ENCODE results near the gene ABCA1.
"Not testable (repeated sequence)": the region's sequence is repeated elsewhere in the genome, so short reads cannot be mapped to it uniquely, and the experiment has no call there.

Gene ABCA1

DNA sequence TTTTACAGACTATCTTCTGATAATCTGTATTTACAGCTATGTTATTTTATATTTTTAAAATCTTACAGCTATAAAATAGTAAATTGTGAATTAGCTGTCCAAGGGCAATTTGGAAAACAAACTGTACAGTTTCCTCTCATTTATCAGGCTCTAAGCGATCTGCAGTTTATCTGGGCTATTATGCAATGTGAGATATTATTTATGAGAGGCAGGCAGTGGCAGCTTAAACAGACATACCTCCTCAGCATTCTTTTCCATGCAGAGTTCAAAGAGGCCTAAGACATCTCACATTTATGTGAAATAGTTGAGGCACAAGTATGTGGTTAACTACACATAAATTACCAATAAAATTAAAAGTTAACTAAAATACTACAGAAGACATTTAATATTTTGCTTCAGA, 153.8 kb downstream of the ABCA1 start:
- in situ Hi-C loops (cut with MboI; ENCODE audit: low sequenced_read_pairs, unreplicated experiment) = no loop called here
- DNase-seq (ENCODE audit: low spot score) = no peak
- TF ChIP-seq, protein P1, sequence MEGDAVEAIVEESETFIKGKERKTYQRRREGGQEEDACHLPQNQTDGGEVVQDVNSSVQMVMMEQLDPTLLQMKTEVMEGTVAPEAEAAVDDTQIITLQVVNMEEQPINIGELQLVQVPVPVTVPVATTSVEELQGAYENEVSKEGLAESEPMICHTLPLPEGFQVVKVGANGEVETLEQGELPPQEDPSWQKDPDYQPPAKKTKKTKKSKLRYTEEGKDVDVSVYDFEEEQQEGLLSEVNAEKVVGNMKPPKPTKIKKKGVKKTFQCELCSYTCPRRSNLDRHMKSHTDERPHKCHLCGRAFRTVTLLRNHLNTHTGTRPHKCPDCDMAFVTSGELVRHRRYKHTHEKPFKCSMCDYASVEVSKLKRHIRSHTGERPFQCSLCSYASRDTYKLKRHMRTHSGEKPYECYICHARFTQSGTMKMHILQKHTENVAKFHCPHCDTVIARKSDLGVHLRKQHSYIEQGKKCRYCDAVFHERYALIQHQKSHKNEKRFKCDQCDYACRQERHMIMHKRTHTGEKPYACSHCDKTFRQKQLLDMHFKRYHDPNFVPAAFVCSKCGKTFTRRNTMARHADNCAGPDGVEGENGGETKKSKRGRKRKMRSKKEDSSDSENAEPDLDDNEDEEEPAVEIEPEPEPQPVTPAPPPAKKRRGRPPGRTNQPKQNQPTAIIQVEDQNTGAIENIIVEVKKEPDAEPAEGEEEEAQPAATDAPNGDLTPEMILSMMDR (IDR thresholded peaks at IDR 0.05; ENCODE audit: borderline replicate concordance, control extremely low read depth, extremely low read depth, insufficient read depth, missing control alignments) = no peak

- DNase-seq (ENCODE audit: low spot score) = no peak
- in situ Hi-C loops (cut with MboI; ENCODE audit: low sequenced_read_pairs, unreplicated experiment) = no loop called here
- TF ChIP-seq, protein P1 (IDR thresholded peaks at IDR 0.05; ENCODE audit: borderline replicate concordance, control extremely low read depth, extremely low read depth, insufficient read depth, missing control alignments) = no peak
These were observed 155.0 kb downstream of the ABCA1 start for GRCh38 chr9:104772714-104773510.

- DNase-seq (ENCODE audit: low spot score) = no peak
- TF ChIP-seq, protein P1 (IDR thresholded peaks at IDR 0.05; ENCODE audit: borderline replicate concordance, control extremely low read depth, extremely low read depth, insufficient read depth, missing control alignments) = no peak
- in situ Hi-C loops (cut with MboI; ENCODE audit: low sequenced_read_pairs, unreplicated experiment) = no loop called here
These were observed 158.3 kb downstream of the ABCA1 start for GRCh38 chr9:104769655-104770054.

- in situ Hi-C loops (cut with MboI; ENCODE audit: low sequenced_read_pairs, unreplicated experiment); DNase-seq (ENCODE audit: low spot score): not testable (repeated sequence)
These were observed 158.9 kb downstream of the ABCA1 start for GRCh38 chr9:104769029-104769428.

DNA sequence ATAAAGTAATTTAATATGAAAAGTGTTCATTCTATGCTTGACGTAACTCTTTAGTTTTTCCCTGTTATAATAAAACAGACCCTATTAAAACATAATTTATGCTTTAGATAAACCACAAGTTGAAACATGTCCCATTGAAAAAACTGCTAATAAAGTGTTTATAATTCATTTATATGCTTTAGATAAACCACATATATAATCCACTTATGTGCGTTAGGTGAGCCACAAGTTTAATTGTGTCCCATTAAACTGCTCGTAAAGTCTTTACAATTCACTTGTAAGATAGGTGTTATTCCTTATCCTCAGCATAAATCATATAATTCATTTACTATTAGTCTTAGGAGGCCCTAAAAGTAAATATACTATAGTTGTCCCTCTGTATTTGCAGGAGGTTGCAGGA, 160.4 kb downstream of the ABCA1 start:
- in situ Hi-C loops (cut with MboI; ENCODE audit: low sequenced_read_pairs, unreplicated experiment) = no loop called here
- no peak for DNase-seq (ENCODE audit: low spot score)
- TF ChIP-seq, protein P1 (IDR thresholded peaks at IDR 0.05; ENCODE audit: borderline replicate concordance, control extremely low read depth, extremely low read depth, insufficient read depth, missing control alignments) = no peak

GRCh38 chr9:104766025-104766424, 161.9 kb downstream of the ABCA1 start:
- in situ Hi-C loops (cut with MboI; ENCODE audit: low sequenced_read_pairs, unreplicated experiment) = no loop called here
- TF ChIP-seq, protein P1 (IDR thresholded peaks at IDR 0.05; ENCODE audit: borderline replicate concordance, control extremely low read depth, extremely low read depth, insufficient read depth, missing control alignments) = no peak
- DNase-seq (ENCODE audit: low spot score) = no peak

- no peak for DNase-seq (ENCODE audit: low spot score)
- in situ Hi-C loops (cut with MboI; ENCODE audit: low sequenced_read_pairs, unreplicated experiment) = no loop called here
- TF ChIP-seq, protein P1 (IDR thresholded peaks at IDR 0.05; ENCODE audit: borderline replicate concordance, control extremely low read depth, extremely low read depth, insufficient read depth, missing control alignments) = no peak
These were observed 162.8 kb downstream of the ABCA1 start for GRCh38 chr9:104765138-104765537.
